Dendritic cell treated with granulocyte-macrophage colony-stimulating factor and Interleukin-4, amounts not matched to agents 40 ng/mL and 50 ng/mL, for 4 days (primary cell): Measurements from ENCODE around the gene PDGFB.

Source experiments
- H3K27ac Mint-ChIP-seq: one replicate; pipeline ENCODE4 v1.8.0; 2022; ENCODE audit warnings: mild to moderate bottlenecking, mixed read lengths
- H3K27me3 Mint-ChIP-seq: one replicate; pipeline ENCODE4 v1.8.0; 2022; ENCODE audit warnings: mild to moderate bottlenecking, mixed read lengths
- H3K36me3 Mint-ChIP-seq: one replicate; pipeline ENCODE4 v1.8.0; 2022; ENCODE audit warnings: low read depth, mixed read lengths
- H3K4me1 Mint-ChIP-seq: one replicate; pipeline ENCODE4 v1.8.0; 2022; ENCODE audit warnings: low read depth, mixed read lengths
- H3K4me3 Mint-ChIP-seq: one replicate; pipeline ENCODE4 v1.8.0; 2022; ENCODE audit warnings: mild to moderate bottlenecking, moderate library complexity, mixed read lengths
- H3K9me3 Mint-ChIP-seq: one replicate; pipeline ENCODE4 v1.8.0; 2022; ENCODE audit warnings: mixed read lengths
- intact Hi-C: fragments of 100-400 bp; cut with micrococcal nuclease; formaldehyde crosslinking; loops from one replicate; pipeline ENCODE4 v1.15.0; 2022

Gene PDGFB

GRCh38 chr22:39188809-39189208, 56.0 kb downstream of the PDGFB start:
- H3K27ac Mint-ChIP-seq, result no peak overlapping the region
- H3K36me3 Mint-ChIP-seq, result no peaks in the 10 kb centered on the region
- H3K9me3 Mint-ChIP-seq, result peaks cover 13% of the 10 kb centered on the region
- H3K4me1 Mint-ChIP-seq, result peaks cover 6% of the 10 kb centered on the region
- intact Hi-C loops, result no loop called here
- H3K4me3 Mint-ChIP-seq, result no peak overlapping the region
- peaks cover 76% of the 10 kb centered on the region for H3K27me3 Mint-ChIP-seq

GRCh38 chr22:39185601-39186012, 59.2 kb downstream of the PDGFB start:
- Mint-ChIP-seq H3K4me1 (peaks cover 6% of the 10 kb centered on the region), H3K27me3 (peaks cover 77% of the 10 kb centered on the region), H3K4me3 (no peak overlapping the region), H3K36me3 (no peaks in the 10 kb centered on the region), H3K27ac (no peak overlapping the region), H3K9me3 (peaks cover 14% of the 10 kb centered on the region)
- intact Hi-C loops, result no loop called here

GRCh38 chr22:39184586-39185577, 59.9 kb downstream of the PDGFB start:
- H3K27ac Mint-ChIP-seq, result no peak overlapping the region
- peaks cover 6% of the 10 kb centered on the region for H3K4me1 Mint-ChIP-seq
- intact Hi-C loops, result no loop called here
- no peak overlapping the region for H3K4me3 Mint-ChIP-seq
- H3K36me3 Mint-ChIP-seq, result no peaks in the 10 kb centered on the region
- H3K9me3 Mint-ChIP-seq, result peaks cover 14% of the 10 kb centered on the region
- H3K27me3 Mint-ChIP-seq, result peaks cover 73% of the 10 kb centered on the region

GRCh38 chr22:39183991-39184585, 60.7 kb downstream of the PDGFB start:
- intact Hi-C loops, result no loop called here
- no peak overlapping the region for H3K27ac Mint-ChIP-seq
- H3K4me3 Mint-ChIP-seq, result no peak overlapping the region
- peaks cover 6% of the 10 kb centered on the region for H3K4me1 Mint-ChIP-seq
- H3K36me3 Mint-ChIP-seq, result no peaks in the 10 kb centered on the region
- peaks cover 14% of the 10 kb centered on the region for H3K9me3 Mint-ChIP-seq
- H3K27me3 Mint-ChIP-seq, result peaks cover 68% of the 10 kb centered on the region

- H3K27ac Mint-ChIP-seq, result no peak overlapping the region
- peaks cover 68% of the 10 kb centered on the region for H3K27me3 Mint-ChIP-seq
- peaks cover 14% of the 10 kb centered on the region for H3K9me3 Mint-ChIP-seq
- H3K4me1 Mint-ChIP-seq, result peaks cover 11% of the 10 kb centered on the region
- H3K4me3 Mint-ChIP-seq, result no peak overlapping the region
- intact Hi-C loops, result no loop called here
- no peaks in the 10 kb centered on the region for H3K36me3 Mint-ChIP-seq
Measured at GRCh38 chr22:39182478-39183030, 62.2 kb downstream of the PDGFB start.

- Mint-ChIP-seq H3K27ac (no peak overlapping the region), H3K4me3 (no peak overlapping the region), H3K36me3 (no peaks in the 10 kb centered on the region), H3K9me3 (peaks cover 14% of the 10 kb centered on the region), H3K4me1 (peaks cover 11% of the 10 kb centered on the region), H3K27me3 (peaks cover 68% of the 10 kb centered on the region)
- intact Hi-C loops, result no loop called here
Measured at GRCh38 chr22:39181778-39182177, 63.0 kb downstream of the PDGFB start.

GRCh38 chr22:39181356-39181755, 63.4 kb downstream of the PDGFB start:
- Mint-ChIP-seq H3K9me3 (peaks cover 14% of the 10 kb centered on the region), H3K4me3 (no peak overlapping the region), H3K4me1 (peaks cover 11% of the 10 kb centered on the region), H3K36me3 (no peaks in the 10 kb centered on the region), H3K27me3 (peaks cover 69% of the 10 kb centered on the region), H3K27ac (no peak overlapping the region)
- intact Hi-C loops, result no loop called here

GRCh38 chr22:39179841-39180335, 64.9 kb downstream of the PDGFB start:
- intact Hi-C loops, result loop anchor here (10.0 kb wide), 2 partner anchors 55 to 345 kb away; partner anchors contain the start of gene ATF4
- Mint-ChIP-seq H3K4me1 (peaks cover 15% of the 10 kb centered on the region), H3K27ac (no peak overlapping the region), H3K36me3 (no peaks in the 10 kb centered on the region), H3K27me3 (peaks cover 65% of the 10 kb centered on the region), H3K9me3 (peaks cover 14% of the 10 kb centered on the region), H3K4me3 (no peak overlapping the region)

- no peak overlapping the region for H3K4me3 Mint-ChIP-seq
Measured at GRCh38 chr22:39179401-39179827, 65.4 kb downstream of the PDGFB start.

GRCh38 chr22:39178206-39179111, 66.3 kb downstream of the PDGFB start:
- Mint-ChIP-seq H3K4me1 (peaks cover 23% of the 10 kb centered on the region), H3K27me3 (peaks cover 66% of the 10 kb centered on the region), H3K4me3 (no peak overlapping the region), H3K27ac (no peak overlapping the region), H3K9me3 (peaks cover 14% of the 10 kb centered on the region), H3K36me3 (no peaks in the 10 kb centered on the region)
- intact Hi-C loops, result loop anchor here (10.0 kb wide), 2 partner anchors 56 to 346 kb away; partner anchors contain the start of gene ATF4

More at GRCh38 chr22:39179401-39179827, 65.4 kb downstream of the PDGFB start:
- intact Hi-C loops, result loop anchor here (10.0 kb wide), 2 partner anchors 55 to 345 kb away; partner anchors contain the start of gene ATF4
- H3K27ac Mint-ChIP-seq, result no peak overlapping the region
- peaks cover 14% of the 10 kb centered on the region for H3K9me3 Mint-ChIP-seq
- H3K4me1 Mint-ChIP-seq, result peaks cover 19% of the 10 kb centered on the region
- H3K36me3 Mint-ChIP-seq, result no peaks in the 10 kb centered on the region
- peaks cover 66% of the 10 kb centered on the region for H3K27me3 Mint-ChIP-seq

- Mint-ChIP-seq H3K27ac (no peak overlapping the region), H3K4me1 (peaks cover 25% of the 10 kb centered on the region), H3K9me3 (peaks cover 14% of the 10 kb centered on the region), H3K36me3 (no peaks in the 10 kb centered on the region), H3K27me3 (peaks cover 66% of the 10 kb centered on the region), H3K4me3 (no peak overlapping the region)
- intact Hi-C loops, result loop anchor here (10.0 kb wide), 2 partner anchors 57 to 347 kb away; partner anchors contain the start of gene ATF4
Measured at GRCh38 chr22:39177791-39178190, 67.0 kb downstream of the PDGFB start.

GRCh38 chr22:39177456-39177775, 67.4 kb downstream of the PDGFB start:
- intact Hi-C loops, result loop anchor here (10.0 kb wide), 2 partner anchors 57 to 347 kb away; partner anchors contain the start of gene ATF4
- H3K36me3 Mint-ChIP-seq, result no peaks in the 10 kb centered on the region
- H3K4me1 Mint-ChIP-seq, result peaks cover 25% of the 10 kb centered on the region
- peaks cover 62% of the 10 kb centered on the region for H3K27me3 Mint-ChIP-seq
- H3K4me3 Mint-ChIP-seq, result no peak overlapping the region
- no peak overlapping the region for H3K27ac Mint-ChIP-seq
- peaks cover 13% of the 10 kb centered on the region for H3K9me3 Mint-ChIP-seq
